Embryonic facial prominence (tissue), 1 donor: ENCODE measurements around the gene GRIP2.

Experiments used
- DNase-seq: peaks from one replicate; pipeline ENCODE4 v3.0.0-alpha.2; 2016; ENCODE audit errors: extremely low spot score

GRIP2 gene

GRCh38 chr3:14505803-14506500 lies 34.2 kb downstream of the GRIP2 start:
- DNase-seq: no peak

DNA sequence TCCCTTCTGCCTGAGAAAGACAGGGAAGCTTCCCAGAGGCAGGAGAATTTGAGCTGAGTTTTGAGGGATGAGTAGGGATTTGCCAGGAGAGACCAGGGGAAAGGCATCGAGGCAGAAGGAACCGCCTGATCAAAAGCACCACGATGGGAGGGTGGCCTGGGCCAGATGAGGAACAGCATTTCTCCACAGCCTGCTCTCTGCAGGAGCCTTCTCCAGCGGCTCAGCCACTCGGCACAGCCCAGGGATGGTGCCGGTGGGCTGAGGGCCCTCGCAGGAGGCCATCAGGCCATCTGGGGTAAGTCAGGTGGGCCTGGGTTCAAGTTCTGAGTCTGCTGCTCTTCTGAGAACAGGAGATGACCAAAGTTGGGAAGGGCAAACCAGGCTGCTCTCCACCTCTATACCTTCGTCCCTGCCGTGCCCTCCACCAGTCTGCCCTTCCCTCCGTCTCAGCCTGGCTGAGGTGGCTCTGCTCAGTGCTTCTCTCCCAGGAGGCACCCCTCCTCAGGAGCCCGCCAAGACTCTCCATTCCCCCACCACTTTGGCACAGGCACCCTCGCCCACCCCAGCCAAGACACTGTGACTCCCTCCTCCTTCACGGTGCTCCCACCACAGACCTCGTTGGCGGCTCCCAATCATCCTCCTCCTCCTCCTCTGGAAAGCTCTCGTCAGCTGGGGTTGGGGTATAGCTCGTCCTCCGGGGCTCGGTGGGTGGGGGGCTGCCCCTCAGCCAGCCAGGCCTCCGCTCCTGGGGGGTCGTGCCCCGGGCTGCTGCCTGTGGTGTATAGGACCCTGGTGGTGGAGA lies 34.9 kb downstream of the GRIP2 start:
- no peak for DNase-seq

- DNase-seq: no peak
Observed at GRCh38 chr3:14503706-14504065, 36.5 kb downstream of the GRIP2 start.

- no peak for DNase-seq
Observed at GRCh38 chr3:14503033-14503705, 37.0 kb downstream of the GRIP2 start.

DNA sequence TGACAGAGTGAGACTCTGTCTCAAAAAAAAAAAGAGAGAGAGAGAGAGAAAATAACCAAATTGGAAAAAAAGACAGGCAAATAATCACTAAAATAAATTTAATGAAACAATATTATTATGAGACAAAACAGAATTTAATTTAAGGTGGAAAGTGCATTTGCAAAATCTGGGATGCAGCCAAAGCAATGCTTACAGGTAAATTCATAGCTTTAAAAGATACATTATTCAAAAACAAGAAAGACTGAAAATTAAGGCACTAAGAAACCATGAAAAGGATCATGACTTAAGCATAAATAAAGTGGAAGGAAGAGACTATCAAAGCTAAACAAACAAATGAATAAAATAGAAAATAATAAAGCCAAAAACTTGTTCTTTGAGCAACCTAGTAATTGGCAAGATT lies 37.7 kb downstream of the GRIP2 start:
- DNase-seq: no peak

GRCh38 chr3:14497321-14497720 lies 42.8 kb downstream of the GRIP2 start:
- DNase-seq: no peak

DNA sequence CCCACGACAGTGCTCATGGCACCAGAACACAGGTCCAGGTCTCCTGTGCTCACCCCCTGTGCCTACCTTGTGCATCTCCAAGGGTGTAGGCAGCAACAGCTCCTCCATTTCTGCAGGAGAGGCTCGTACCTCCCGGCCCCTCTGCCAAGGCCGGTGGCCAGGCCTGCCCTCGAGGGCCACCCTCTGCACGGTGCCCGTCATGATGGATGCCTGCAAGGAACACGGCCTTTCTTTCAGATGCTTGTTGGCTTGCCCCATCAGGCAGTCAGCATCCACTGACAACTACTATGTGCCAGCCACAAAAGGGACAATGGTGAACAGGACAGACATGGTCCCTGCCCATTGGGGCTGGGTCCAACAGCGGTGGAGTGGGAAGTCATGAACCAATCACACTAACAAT lies 43.8 kb downstream of the GRIP2 start:
- DNase-seq: no peak

GRCh38 chr3:14494973-14495300 lies 45.2 kb downstream of the GRIP2 start:
- no peak for DNase-seq

GRCh38 chr3:14494279-14494972 lies 45.7 kb downstream of the GRIP2 start:
- no peak for DNase-seq

DNA sequence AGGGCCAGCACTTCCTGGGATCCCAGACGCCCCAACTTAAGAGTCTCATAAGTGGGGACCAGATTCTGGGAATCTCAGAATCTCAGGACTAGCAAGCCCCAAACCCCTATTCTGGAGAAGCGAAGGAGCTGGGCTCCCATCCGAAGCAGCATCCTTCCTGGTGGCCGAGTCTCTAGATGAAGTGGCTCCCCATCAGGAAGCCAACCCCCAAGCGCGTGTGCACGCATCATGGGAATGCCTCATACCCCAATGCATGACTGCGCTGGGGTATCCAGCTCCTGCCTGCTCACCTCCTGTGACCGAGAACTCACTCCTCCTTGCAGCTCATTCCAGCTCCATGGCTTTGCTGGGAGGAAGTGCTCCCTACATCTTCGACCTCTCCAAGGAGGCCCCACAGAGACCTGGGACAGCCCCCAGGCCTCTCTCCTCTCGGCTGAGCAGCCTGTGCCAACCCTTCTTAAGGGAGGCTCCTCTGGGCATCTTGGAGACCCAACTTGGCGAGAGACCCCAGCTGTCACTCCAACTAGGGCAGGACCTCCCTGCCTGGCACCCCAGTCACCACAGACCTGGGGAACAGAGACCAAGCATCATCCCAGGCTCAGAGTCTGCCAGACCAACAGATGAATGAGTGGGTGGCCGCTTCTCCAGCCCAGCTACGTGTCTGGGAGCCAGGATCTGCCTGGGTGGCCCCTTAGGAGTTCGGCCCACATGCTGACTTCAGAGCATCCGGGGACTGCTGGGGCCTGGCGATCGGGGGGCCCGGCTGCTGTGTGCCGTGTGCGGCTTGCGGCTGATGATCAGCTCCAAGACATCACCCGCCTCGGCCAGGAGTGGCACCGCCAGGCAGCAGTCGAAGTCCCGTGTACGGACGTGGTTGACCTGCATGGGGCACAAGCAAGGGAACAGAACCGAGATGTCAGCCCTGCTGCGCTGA lies 46.9 kb downstream of the GRIP2 start:
- DNase-seq: no peak

GRCh38 chr3:14491396-14492190 lies 48.5 kb downstream of the GRIP2 start:
- no peak for DNase-seq

DNA sequence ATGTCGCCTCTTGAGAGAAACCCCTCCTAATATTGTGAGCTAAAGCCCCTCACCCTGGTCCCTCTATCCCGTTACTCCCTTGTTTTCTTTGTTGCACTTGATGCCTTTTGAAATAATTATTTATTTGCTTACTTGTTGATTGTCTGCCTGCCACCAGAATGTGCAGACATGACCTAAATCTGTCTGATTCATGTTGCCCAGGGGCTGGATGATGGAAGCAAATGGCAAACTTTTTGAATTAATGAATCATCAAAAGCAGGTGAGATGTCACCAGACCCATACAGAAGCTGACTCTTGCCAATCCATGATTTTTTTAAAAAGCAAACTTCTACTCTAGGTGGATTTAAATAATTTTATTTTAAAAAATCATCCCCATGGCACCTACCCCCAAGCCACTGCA lies 49.3 kb downstream of the GRIP2 start:
- no peak for DNase-seq

GRCh38 chr3:14490255-14490654 lies 49.9 kb downstream of the GRIP2 start:
- DNase-seq: no peak

GRCh38 chr3:14489641-14490040 lies 50.5 kb downstream of the GRIP2 start:
- DNase-seq: no peak

GRCh38 chr3:14488286-14489041 lies 51.7 kb downstream of the GRIP2 start:
- no peak for DNase-seq

GRCh38 chr3:14487821-14488220 lies 52.3 kb downstream of the GRIP2 start:
- DNase-seq: no peak

- DNase-seq: no peak
Observed at GRCh38 chr3:14487086-14487485, 53.1 kb downstream of the GRIP2 start.

- DNase-seq: no peak
Observed at GRCh38 chr3:14486460-14486859, 53.7 kb downstream of the GRIP2 start.

GRCh38 chr3:14485981-14486380 lies 54.2 kb downstream of the GRIP2 start:
- DNase-seq: no peak

DNA sequence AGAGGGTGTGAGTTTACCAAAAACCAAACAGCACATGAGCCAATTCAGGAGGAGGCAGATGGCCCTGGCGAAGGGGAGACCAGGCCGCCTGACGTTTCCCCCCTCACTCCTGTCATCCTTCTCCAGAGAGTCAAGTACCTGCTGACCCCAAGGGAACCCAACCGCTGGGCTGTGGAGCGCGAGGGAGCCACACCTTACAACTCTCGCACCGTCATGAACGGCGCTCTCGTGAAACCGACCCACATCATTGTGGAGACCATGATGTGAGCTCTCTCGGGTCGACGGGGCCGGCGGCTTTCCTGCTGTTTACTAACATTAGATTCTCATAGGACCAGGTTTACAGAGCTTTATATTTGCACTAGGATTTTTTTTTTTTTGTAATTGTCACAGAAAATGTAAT lies 55.4 kb downstream of the GRIP2 start:
- no peak for DNase-seq
